Keratinocyte (primary cell): ENCODE measurements around the gene RBM19. TPM values are rescaled to one million over a fixed set of nuclear protein-coding genes. Genes with fewer than 3 reads are reported as not detected.

ENCODE experiments used
- DNase-seq: peaks from one replicate; pipeline ENCODE4 v3.0.0-alpha.2; 2011; ENCODE audit warnings: low read depth, missing footprints, low spot score
- FAIRE-seq: peaks from 2 replicates; lab custom pipeline; 2011; peaks lifted over from hg19 to GRCh38; lab: Jason Lieb, UNC
- H2AFZ ChIP-seq: 2 replicates; pipeline ENCODE4 v1.6.0; 2012; ENCODE audit warnings: low read length, control low read depth, inconsistent platforms; ENCODE audit not compliant: control insufficient read depth
- H3K27ac ChIP-seq: 2 replicates; pipeline ENCODE4 v1.5.1; 2011; ENCODE audit warnings: low read length; ENCODE audit not compliant: control insufficient read depth, insufficient read depth
- H3K27me3 ChIP-seq: 3 replicates; pipeline ENCODE4 v1.6.0; 2011; ENCODE audit warnings: low read length; ENCODE audit not compliant: control insufficient read depth, insufficient read depth; ENCODE audit errors: extremely low read depth
- H3K36me3 ChIP-seq, 2 experiments: 2 replicates in 1 of 2; 3 replicates in 1 of 2; pipeline ENCODE4 v1.5.1; 2011; ENCODE audit warnings: low read length in 2 of 2, mild to moderate bottlenecking in 1 of 2; ENCODE audit not compliant: control insufficient read depth in 2 of 2, insufficient read depth in 2 of 2; ENCODE audit errors: extremely low read depth in 1 of 2
- H3K4me1 ChIP-seq: 3 replicates; pipeline ENCODE4 v1.5.1; 2011; ENCODE audit warnings: low read length; ENCODE audit not compliant: control insufficient read depth, insufficient read depth; ENCODE audit errors: extremely low read depth
- H3K4me2 ChIP-seq: 3 replicates; pipeline ENCODE4 v1.6.0; 2011; ENCODE audit warnings: low read depth, low read length; ENCODE audit not compliant: control insufficient read depth, insufficient read depth; ENCODE audit errors: extremely low read depth
- H3K4me3 ChIP-seq, 3 experiments: fragments of 200-600 bp in 1 of 3; sonication (generic) in 1 of 3; 2 replicates in 2 of 3; 3 replicates in 1 of 3; pipeline ENCODE4 v1.5.1; 2011 to 2016; ENCODE audit warnings: low read length in 3 of 3, mild to moderate bottlenecking in 3 of 3, control low read depth in 2 of 3, inconsistent platforms in 1 of 3, low read depth in 1 of 3, mixed read lengths in 1 of 3, mixed run types in 1 of 3, moderate library complexity in 1 of 3; ENCODE audit not compliant: control insufficient read depth in 2 of 3, insufficient read depth in 2 of 3; ENCODE audit errors: extremely low read depth in 1 of 3
- H3K79me2 ChIP-seq: 2 replicates; pipeline ENCODE4 v1.6.0; 2012; ENCODE audit warnings: low read length; ENCODE audit not compliant: control insufficient read depth, insufficient read depth
- H3K9ac ChIP-seq: 3 replicates; pipeline ENCODE4 v1.6.0; 2011; ENCODE audit warnings: low read length; ENCODE audit not compliant: control insufficient read depth, insufficient read depth; ENCODE audit errors: extremely low read depth
- H3K9me1 ChIP-seq: 3 replicates; pipeline ENCODE4 v1.6.0; 2011; ENCODE audit warnings: low read length; ENCODE audit not compliant: control insufficient read depth, insufficient read depth; ENCODE audit errors: extremely low read depth
- H3K9me3 ChIP-seq: 2 replicates; pipeline ENCODE4 v1.5.1; 2012; ENCODE audit warnings: low read depth, low read length; ENCODE audit not compliant: control insufficient read depth
- H4K20me1 ChIP-seq: 3 replicates; pipeline ENCODE4 v1.6.0; 2011; ENCODE audit warnings: low read length; ENCODE audit not compliant: control insufficient read depth, insufficient read depth; ENCODE audit errors: extremely low read depth
- EZH2 ChIP-seq: IDR thresholded peaks from one replicate; pipeline ENCODE4 v1.6.1; 2012; ENCODE audit warnings: inconsistent platforms, mild to moderate bottlenecking, low read length, moderate library complexity
- dilution Hi-C: fragments of 300-500 bp; cut with MboI; formaldehyde crosslinking; loops from one replicate; pipeline ENCODE4 v1.7.0; 2020; ENCODE audit warnings: low sequenced_read_pairs; ENCODE audit not compliant: extremely low pct_ligation_motif_present
- polyA plus RNA-seq, 5 experiments: library from polyadenylated mRNA; depleted of rRNA in 3 of 5; stranded (reverse) in 3 of 5; stranded (forward) in 1 of 5; unstranded in 1 of 5; fragments of >200 nt; gene quantifications; 1 replicate in 1 of 5; 2 replicates in 3 of 5; 3 replicates in 1 of 5; pipeline versions ENCODE4 v1.2.1 to v1.2.3, GENCODE V29; 2011 to 2012; ENCODE audit warnings: missing spikeins in 2 of 5, low read depth in 1 of 5, low replicate concordance in 1 of 5
- TF ChIP-seq, protein P1 (sequence below), 3 experiments: IDR thresholded peaks in 1 of 3; conservative IDR thresholded peaks in 1 of 3; optimal IDR thresholded peaks in 1 of 3; 2 replicates in 2 of 3; 3 replicates in 1 of 3; pipeline versions ENCODE3 to v1.5.1; 2011; ENCODE audit warnings: low read length in 3 of 3, mild to moderate bottlenecking in 3 of 3, moderate library complexity in 2 of 3, control low read depth in 1 of 3, inconsistent platforms in 1 of 3; ENCODE audit not compliant: insufficient read depth in 2 of 3; ENCODE audit errors: extremely low read depth in 1 of 3

RBM19 gene
- polyA plus RNA-seq, 1 donor (not counting 4 experiments of a cell fraction or from before 2014, with no cell fraction given): 14.6 TPM

DNA sequence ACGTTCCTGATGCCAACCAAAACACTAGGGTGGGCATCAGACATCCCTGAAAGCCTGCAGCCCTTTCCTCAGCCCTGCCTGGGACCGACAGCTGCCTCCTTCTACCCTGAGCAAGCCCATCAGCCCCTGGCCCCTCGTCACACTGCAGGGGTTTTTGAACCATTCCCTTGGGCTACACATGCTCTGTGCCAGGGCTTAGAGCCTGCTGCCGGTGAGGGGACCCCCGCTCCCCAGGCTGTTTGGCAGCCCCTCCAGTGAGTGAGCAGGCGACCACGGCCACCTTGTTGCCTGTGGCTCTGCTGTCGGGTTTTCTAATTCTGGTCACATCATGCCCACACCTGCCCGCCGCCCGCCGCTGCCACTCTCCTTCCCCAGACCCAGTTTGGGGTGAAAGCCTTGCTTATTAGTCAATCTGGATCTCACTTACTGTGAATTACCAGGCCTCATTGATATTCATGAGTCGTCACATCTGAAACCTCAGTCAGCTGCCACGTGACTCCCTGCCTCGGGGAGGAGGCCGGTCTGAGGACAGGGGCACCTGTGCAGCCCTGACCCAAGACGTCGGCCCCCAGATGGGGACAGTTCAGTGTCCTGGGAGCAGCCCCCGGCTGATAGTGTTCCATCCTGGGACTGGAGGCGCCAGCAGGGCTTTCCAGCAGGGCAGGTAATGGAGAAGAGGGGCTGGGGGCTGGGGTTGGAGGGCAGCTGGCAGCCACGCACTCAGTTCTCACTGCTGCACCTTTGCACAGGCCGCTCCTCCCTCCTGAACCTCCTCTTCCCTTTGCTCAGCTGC lies 163.0 kb downstream of the RBM19 start:
- Histone ChIP-seq H3K9ac (no peak overlapping the region), H4K20me1 (no peaks in the 10 kb centered on the region), H3K4me3 (no peak overlapping the region), H2AFZ (no peak overlapping the region), H3K27me3 (no peaks in the 10 kb centered on the region), H3K27ac (no peak overlapping the region), H3K79me2 (no peaks in the 10 kb centered on the region), H3K4me2 (no peak overlapping the region), H3K4me1 (peaks cover 2% of the 10 kb centered on the region), H3K36me3 (no peaks in the 10 kb centered on the region), H3K9me3 (peaks cover 3% of the 10 kb centered on the region), H3K9me1 (no peaks in the 10 kb centered on the region)
- dilution Hi-C loops: no loop called here
- FAIRE-seq (no peak), DNase-seq (no peak)
- TF ChIP-seq EZH2: no peak
- TF ChIP-seq, protein P1, sequence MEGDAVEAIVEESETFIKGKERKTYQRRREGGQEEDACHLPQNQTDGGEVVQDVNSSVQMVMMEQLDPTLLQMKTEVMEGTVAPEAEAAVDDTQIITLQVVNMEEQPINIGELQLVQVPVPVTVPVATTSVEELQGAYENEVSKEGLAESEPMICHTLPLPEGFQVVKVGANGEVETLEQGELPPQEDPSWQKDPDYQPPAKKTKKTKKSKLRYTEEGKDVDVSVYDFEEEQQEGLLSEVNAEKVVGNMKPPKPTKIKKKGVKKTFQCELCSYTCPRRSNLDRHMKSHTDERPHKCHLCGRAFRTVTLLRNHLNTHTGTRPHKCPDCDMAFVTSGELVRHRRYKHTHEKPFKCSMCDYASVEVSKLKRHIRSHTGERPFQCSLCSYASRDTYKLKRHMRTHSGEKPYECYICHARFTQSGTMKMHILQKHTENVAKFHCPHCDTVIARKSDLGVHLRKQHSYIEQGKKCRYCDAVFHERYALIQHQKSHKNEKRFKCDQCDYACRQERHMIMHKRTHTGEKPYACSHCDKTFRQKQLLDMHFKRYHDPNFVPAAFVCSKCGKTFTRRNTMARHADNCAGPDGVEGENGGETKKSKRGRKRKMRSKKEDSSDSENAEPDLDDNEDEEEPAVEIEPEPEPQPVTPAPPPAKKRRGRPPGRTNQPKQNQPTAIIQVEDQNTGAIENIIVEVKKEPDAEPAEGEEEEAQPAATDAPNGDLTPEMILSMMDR (optimal IDR thresholded peaks at IDR 0.05 in 1 of 3, IDR thresholded peaks at IDR 0.05 in 1 of 3, conservative IDR thresholded peaks at IDR 0.05 in 1 of 3; ENCODE audit: extremely low read depth in 1 of 3, insufficient read depth in 2 of 3, low read length in 3 of 3): no peak

DNA sequence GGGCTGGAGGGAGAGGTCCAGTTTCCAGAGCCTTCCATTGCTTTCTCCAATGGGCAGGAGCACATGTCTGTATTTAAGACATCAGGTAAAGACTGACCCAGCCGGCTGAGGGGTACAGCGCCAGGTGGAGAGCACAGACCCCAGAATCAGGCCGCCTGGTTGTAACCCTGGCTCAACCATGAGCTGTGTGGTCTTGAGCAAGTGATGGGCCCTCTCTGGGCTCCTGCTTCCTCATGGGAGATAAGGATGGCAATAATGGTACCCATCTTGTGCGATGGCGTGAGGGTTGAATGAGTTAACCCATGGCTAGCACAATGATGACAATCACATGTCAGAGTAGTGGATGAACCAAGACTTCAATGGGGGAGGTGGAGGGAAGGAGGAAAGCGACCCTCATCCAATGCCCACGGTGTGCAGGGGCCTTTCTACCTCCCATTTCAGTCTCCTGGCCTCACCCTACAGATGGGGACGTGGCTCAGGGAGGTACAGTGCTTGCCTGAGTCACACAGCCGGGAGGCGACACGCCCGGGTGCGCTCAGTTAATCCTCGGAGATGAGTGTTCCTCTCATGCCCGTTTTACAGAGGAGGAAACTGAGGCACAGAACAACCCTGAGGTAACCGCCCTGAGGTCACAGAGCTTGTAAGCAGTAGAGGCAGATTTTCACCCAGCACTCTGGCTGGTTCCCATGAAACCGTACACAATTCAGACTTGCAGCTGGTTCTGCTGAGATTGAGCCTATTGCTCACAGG lies 163.9 kb downstream of the RBM19 start:
- Histone ChIP-seq H4K20me1 (no peaks in the 10 kb centered on the region), H3K36me3 (no peaks in the 10 kb centered on the region), H3K4me3 (no peak overlapping the region), H3K27ac (no peak overlapping the region), H3K9me1 (no peaks in the 10 kb centered on the region), H2AFZ (no peak overlapping the region), H3K4me2 (no peak overlapping the region), H3K79me2 (no peaks in the 10 kb centered on the region), H3K9me3 (peaks cover 3% of the 10 kb centered on the region), H3K4me1 (peaks cover 2% of the 10 kb centered on the region), H3K9ac (no peak overlapping the region), H3K27me3 (no peaks in the 10 kb centered on the region)
- FAIRE-seq (no peak), DNase-seq (peak; percentile 11)
- dilution Hi-C loops: no loop called here
- TF ChIP-seq, protein P1 (optimal IDR thresholded peaks at IDR 0.05 in 1 of 3, IDR thresholded peaks at IDR 0.05 in 1 of 3, conservative IDR thresholded peaks at IDR 0.05 in 1 of 3; ENCODE audit: extremely low read depth in 1 of 3, insufficient read depth in 2 of 3, low read length in 3 of 3): no peak
- TF ChIP-seq EZH2: no peak
